HG03469 (cell line): ENCODE data around the gene AQP11.

ENCODE experiments used
- ATAC-seq: cut with Tn5 transposase; IDR thresholded peaks from one replicate; pipeline ENCODE4 v1.9.1; 2021; ENCODE audit warnings: mild to moderate bottlenecking, moderate library complexity, moderate number of reproducible peaks; ENCODE audit not compliant: unreplicated experiment

AQP11 gene

GRCh38 chr11:77658213-77659013 is 68.7 kb downstream of the AQP11 start:
- ATAC-seq: no peak
